ENCODE data around the gene INPP5A. TPM values are rescaled to one million over a fixed set of nuclear protein-coding genes. Genes with fewer than 3 reads are reported as not detected.

The INPP5A gene
- total and polyA plus RNA-seq, 2 of the 13 experiments (the other 11 are each of a cell fraction or from before 2014, with no cell fraction given), result 17.5 to 37.9 TPM

DNA sequence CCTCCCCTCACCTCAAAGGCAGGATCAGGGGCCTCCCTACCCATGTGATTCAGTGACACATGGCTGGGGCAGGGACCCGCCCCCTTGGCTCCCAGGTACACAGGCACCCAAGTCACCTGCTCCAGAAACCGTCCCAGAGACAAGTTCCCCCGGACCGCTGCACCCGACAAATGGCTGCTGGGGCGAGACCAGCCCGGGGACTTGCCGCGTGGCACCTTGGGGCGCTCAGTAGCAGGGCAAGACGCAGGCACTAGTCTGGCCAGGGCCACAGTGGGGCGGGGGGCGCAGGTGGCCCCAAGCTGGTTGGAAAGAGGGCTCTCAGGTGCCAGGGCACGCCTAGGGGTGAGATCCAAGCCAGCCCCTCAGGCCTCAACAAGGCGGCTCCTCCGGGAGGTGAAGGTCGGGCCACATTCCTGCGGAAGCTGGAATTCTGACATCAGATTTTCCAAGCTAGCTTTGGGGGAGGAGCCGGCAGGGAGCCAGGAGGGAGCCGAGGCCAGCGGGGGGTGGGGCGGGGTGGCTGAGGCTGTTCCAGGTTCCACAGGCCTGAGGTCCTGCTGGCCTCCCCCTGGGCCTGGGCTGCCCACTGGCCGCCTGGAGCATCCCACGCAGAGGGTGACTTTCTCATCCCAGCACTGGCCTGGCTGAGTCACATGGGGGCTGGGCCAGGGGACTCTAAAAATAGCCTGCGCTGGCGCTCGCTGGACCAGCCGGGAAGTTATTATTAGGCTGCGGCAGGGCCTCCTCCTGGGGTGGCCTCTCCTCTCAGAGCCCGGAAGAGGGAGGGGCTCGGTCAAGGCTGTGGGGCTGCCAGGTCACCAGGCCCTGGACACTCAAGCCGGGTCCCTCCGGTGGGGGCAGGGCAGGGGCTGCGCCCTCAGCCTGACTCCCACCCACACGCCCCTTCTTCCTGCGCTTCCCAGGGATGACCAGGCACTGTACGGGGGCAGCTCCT lies 20.5 kb upstream of the INPP5A start (continued):
- no peak for TF ChIP-seq ZNF556 (CRISPR knock-in tag; IDR thresholded peaks at IDR 0.05; ENCODE audit: borderline replicate concordance)
- TF ChIP-seq, protein P1, sequence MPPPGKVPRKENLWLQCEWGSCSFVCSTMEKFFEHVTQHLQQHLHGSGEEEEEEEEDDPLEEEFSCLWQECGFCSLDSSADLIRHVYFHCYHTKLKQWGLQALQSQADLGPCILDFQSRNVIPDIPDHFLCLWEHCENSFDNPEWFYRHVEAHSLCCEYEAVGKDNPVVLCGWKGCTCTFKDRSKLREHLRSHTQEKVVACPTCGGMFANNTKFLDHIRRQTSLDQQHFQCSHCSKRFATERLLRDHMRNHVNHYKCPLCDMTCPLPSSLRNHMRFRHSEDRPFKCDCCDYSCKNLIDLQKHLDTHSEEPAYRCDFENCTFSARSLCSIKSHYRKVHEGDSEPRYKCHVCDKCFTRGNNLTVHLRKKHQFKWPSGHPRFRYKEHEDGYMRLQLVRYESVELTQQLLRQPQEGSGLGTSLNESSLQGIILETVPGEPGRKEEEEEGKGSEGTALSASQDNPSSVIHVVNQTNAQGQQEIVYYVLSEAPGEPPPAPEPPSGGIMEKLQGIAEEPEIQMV (CRISPR knock-in tag; IDR thresholded peaks at IDR 0.05; ENCODE audit: low read depth), result no peak
- no peak for TF ChIP-seq POLR2AphosphoS5 (IDR thresholded peaks at IDR 0.05; ENCODE audit: low read depth, low read length)
- TF ChIP-seq RFX3 (CRISPR knock-in tag; IDR thresholded peaks at IDR 0.05), result 0 out of 2 replicates have a peak, but pooled peaks have one; percentile 22
- no peak; the same call in 1 of the 2 replicates for TF ChIP-seq ZNF558 (CRISPR knock-in tag; IDR thresholded peaks at IDR 0.05; ENCODE audit: borderline replicate concordance)
- TF ChIP-seq MEIS1 (CRISPR knock-in tag; IDR thresholded peaks at IDR 0.05; ENCODE audit: borderline replicate concordance), result no peak
- no peak for TF ChIP-seq GLI4 (CRISPR knock-in tag; IDR thresholded peaks at IDR 0.05; ENCODE audit: borderline replicate concordance)
- TF ChIP-seq, protein P2, sequence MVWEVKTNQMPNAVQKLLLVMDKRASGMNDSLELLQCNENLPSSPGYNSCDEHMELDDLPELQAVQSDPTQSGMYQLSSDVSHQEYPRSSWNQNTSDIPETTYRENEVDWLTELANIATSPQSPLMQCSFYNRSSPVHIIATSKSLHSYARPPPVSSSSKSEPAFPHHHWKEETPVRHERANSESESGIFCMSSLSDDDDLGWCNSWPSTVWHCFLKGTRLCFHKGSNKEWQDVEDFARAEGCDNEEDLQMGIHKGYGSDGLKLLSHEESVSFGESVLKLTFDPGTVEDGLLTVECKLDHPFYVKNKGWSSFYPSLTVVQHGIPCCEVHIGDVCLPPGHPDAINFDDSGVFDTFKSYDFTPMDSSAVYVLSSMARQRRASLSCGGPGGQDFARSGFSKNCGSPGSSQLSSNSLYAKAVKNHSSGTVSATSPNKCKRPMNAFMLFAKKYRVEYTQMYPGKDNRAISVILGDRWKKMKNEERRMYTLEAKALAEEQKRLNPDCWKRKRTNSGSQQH (CRISPR knock-in tag; IDR thresholded peaks at IDR 0.05; ENCODE audit: low read depth), result no peak
- TF ChIP-seq ONECUT2 (CRISPR knock-in tag; IDR thresholded peaks at IDR 0.05), result no peak
- TF ChIP-seq ZNF33A (CRISPR knock-in tag; IDR thresholded peaks at IDR 0.05; ENCODE audit: borderline replicate concordance), result no peak
- TF ChIP-seq, protein P3, sequence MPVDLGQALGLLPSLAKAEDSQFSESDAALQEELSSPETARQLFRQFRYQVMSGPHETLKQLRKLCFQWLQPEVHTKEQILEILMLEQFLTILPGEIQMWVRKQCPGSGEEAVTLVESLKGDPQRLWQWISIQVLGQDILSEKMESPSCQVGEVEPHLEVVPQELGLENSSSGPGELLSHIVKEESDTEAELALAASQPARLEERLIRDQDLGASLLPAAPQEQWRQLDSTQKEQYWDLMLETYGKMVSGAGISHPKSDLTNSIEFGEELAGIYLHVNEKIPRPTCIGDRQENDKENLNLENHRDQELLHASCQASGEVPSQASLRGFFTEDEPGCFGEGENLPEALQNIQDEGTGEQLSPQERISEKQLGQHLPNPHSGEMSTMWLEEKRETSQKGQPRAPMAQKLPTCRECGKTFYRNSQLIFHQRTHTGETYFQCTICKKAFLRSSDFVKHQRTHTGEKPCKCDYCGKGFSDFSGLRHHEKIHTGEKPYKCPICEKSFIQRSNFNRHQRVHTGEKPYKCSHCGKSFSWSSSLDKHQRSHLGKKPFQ (CRISPR knock-in tag; IDR thresholded peaks at IDR 0.05; ENCODE audit: insufficient replicate concordance), result no peak
- TF ChIP-seq ADNP (CRISPR knock-in tag; IDR thresholded peaks at IDR 0.05), result no peak
- peak; percentile 49; the same call in 1 of the 2 replicates for TF ChIP-seq ZNF747 (CRISPR knock-in tag; IDR thresholded peaks at IDR 0.05; ENCODE audit: borderline replicate concordance)
- 0 out of 2 replicates have a peak, but pooled peaks have one; percentile 21 for TF ChIP-seq ZBTB21 (CRISPR knock-in tag; IDR thresholded peaks at IDR 0.05)
- TF ChIP-seq, protein P4, sequence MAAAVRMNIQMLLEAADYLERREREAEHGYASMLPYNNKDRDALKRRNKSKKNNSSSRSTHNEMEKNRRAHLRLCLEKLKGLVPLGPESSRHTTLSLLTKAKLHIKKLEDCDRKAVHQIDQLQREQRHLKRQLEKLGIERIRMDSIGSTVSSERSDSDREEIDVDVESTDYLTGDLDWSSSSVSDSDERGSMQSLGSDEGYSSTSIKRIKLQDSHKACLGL (CRISPR knock-in tag; IDR thresholded peaks at IDR 0.05), result 0 out of 2 replicates have a peak, but pooled peaks have one; percentile 23
- no peak for TF ChIP-seq MIER2 (CRISPR knock-in tag; IDR thresholded peaks at IDR 0.05)
- no peak for TF ChIP-seq MTF2 (CRISPR knock-in tag; IDR thresholded peaks at IDR 0.05; ENCODE audit: borderline replicate concordance)
- TF ChIP-seq ZNF749 (CRISPR knock-in tag; IDR thresholded peaks at IDR 0.05; ENCODE audit: borderline replicate concordance), result no peak

Data from HepG2 (cell line).